NCI-H748 treated with DMSO at 0.1 percent for 48 hours (cell line): ENCODE results near the gene JUP.
"Not testable (repeated sequence)": the region's sequence is repeated elsewhere in the genome, so short reads cannot be mapped to it uniquely, and the experiment has no call there.

Experiments
- DNase-seq: peaks from one replicate; lab custom pipeline; 2025; lab: John Stamatoyannopoulos, UW

JUP gene

DNA sequence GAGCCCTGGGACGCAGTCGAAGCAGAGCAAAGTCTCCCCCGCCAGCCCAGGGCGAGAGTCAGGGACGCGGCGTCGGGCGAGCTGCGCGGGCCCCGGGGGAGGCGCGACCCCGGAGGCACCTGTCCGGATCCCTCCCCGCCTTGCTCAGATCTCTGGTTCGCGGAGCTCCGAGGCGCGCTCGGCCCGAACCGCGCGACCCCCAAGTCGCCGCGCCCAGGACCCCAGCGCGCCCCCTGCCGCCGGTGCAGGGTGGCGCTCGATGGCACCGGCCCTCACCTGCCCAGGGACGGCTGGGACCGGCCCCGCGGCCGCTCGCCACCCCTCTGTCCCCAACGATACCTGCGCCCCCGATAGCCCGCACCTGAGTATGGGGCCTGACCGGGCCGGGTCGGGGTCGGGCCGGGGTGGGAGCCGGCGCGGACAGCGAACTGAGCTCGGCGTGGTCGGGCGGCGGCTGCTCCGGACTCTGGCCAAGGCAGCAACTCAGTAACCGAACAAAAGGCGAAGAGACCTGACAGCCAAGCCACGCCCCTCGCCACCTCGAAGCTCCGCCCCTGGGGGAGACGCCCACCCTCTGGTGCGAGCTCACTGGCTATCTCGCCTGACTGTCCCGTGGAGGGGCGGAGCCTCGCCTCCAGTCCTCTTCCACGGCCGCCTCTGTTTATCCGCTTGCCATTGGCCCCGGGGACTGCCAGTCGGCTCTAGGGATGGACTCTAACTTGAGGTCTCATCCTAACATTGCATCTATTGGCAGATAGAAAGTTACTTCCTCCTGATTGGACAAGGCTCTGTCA lies at the start of gene JUP:
Gene JUP (minus strand): TSS at position 485 of the 794 bp plus-strand sequence. CDS start 14,857 bp downstream, outside the sequence.
- peak; percentile 99 for DNase-seq

DNA sequence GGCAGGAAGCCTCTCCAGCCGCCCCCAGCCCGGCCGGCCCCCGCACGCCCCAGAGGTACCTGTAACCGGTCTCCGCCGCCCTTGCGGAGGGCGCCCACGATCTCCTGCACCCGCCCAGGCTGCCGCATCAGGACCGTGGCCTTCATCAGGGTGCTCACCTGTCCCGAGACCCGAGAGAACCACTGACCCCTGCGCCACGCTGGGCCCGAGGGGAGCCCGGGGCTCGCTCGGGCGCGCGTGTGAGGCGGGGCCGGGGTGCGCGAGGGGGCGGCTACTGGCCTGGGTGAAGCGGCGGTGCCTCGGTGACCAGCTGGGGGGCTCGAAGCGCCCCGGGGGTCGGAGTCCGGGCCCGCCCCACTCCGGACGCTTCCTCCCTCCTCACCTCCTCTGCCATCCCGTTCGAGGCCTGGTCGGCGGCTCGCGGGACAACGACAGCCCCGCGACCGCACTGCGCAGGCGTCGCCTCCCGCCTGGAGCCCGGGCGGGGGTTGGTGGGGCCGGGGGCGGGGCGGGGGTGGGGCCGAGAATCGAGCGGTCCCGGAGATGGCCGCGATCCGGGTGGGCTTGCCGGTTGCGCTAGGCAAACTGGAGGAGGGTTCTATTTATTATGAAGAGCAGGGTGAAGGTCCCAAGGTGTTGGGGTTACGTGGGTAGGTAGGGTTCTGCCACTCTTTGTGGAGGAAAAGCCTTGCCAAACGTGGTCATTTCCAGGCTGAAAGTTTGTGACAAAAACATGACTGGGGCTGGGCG lies 49.5 kb upstream of the JUP start, which contains the start of gene NT5C3B:
Gene NT5C3B (minus strand): TSS at position 433 of the 750 bp plus-strand sequence. CDS start 39 bp downstream, at position 394.
- DNase-seq = no peak

DNA sequence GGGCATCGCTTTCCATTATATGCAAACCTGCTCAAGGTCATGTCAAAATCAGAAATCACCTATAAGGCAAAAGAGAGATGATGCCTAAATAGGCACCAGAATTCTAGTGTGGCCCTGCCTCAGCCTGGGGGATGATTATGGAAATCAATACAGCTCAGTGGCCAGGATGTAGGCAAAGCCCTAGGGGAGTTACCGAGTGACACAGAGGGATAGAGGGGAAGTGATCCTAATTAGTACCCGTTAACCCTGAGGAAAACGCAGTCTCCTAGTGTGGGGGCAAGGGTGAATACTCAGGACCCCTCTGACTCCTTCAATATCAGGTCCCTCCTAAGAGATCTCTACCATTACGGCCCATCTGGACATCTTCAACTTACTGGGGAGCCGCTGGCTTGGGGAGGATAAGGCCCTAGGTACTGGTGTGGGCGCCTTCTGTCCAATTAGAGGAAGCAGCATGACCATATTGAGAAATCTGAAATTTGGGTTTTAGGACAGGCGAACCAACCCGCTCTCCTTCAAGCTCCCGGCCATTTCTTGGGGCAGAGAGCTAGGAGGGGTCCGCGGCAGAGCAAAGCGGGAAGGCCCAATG lies 48.8 kb upstream of the JUP start:
- no peak for DNase-seq

DNA sequence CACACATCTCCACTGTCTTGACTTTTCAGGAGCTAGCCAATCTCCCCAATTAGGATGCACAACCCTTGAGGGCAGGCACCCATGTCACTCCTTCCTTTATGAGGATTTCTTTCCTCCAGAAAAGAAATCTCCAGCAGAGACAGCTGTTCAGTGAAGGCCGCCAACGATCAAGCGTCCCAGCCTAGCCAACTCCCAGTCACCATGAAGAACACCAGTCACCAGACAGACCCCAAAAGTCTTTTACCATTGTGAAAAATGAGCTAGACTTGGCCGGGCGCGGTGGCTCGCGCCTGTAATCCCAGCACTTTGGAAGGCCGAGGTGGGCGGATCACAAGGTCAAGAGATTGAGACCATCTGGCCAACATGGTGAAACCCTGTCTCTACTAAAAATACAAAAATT lies 43.5 kb upstream of the JUP start:
- DNase-seq = not testable (repeated sequence)

DNA sequence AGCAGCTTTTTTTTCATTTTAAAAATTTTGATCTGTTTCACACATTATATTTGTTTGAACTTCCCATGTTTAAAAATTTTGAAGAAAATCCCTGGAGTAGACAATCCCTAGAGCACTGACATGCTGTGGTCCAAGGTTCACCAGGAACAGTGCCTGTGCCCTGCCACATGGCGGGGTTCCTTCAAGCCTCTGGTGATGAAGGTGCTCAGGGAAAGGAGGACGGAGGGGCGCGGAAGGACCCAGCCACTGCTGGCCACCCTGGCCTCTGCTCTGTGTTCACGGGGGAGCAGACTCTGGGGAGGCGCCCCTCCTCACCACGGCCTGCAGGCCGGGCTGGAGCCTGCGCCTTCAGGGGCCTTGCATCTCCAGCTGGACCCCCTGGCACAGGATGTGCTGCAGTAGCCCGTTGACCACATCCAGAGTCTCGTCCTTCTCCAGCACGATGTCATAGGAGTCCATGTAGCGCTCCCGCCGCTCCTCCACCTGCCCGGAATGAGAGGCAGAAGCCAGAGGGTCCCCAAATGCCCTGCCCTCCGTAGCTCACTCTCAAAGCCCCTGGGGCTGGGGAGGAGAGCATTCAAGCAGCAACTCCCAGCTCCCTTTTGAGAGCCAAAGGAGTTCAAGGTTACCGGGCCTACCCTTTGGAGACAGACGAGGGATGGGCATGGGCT lies 38.8 kb upstream of the JUP start:
- DNase-seq = no peak

DNA sequence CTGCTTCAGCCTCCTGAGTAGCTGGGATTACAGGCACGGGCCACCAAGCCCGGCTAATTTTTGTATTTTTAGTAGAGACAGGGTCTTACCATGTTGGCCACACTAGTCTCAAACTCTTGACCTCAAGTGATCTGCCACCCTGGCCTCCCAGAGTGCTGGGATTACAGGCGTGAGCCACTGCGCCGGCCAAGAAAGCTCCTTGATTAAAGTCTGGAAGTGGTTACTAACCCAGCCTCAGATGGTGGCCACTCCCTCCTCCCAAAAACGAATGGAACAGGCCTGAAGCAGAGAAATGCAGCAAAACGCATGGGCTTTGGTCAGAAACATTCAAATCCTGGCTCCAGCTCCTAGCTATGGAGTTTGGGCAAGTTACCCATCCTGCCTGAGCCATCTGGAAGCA lies 37.6 kb upstream of the JUP start:
- DNase-seq = no peak

DNA sequence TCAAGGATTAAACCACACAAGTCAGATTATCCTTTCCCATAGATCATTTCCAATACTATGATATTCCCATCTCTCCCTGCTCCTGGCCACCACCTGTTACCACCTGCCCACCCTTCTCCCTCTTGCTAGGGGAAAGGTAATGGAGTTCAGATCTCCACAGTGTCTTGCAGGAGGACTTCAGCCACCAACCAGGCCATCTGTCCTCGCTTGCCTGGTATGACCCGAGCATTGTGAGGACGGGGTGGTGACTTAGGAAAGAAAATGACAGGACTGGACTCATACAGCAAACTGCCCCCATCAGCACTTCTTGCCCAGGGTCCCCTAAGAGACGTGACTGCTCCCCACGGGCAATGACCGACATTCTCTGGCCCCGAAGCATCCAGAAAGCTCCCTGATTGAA lies 37.1 kb upstream of the JUP start:
- no peak for DNase-seq

DNA sequence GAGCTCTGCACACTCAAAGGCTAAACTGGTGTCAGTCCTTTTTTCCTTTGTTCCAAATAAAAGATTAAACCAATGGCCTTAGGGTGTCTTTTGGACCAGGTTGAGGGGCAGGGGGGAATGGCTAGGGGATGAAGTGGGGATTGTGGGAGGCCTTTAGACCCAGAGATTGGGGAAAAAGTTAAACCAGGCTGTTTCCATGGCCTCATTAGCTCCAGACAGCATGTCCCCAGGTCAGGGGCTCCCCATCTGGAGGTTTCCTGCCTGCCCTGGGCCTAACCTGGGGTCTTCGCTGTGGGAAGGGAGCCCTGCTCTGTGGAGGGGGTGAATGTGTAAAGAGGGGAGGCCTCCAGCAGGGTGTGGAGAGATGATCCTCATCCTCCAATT lies 36.6 kb upstream of the JUP start:
- DNase-seq = no peak

DNA sequence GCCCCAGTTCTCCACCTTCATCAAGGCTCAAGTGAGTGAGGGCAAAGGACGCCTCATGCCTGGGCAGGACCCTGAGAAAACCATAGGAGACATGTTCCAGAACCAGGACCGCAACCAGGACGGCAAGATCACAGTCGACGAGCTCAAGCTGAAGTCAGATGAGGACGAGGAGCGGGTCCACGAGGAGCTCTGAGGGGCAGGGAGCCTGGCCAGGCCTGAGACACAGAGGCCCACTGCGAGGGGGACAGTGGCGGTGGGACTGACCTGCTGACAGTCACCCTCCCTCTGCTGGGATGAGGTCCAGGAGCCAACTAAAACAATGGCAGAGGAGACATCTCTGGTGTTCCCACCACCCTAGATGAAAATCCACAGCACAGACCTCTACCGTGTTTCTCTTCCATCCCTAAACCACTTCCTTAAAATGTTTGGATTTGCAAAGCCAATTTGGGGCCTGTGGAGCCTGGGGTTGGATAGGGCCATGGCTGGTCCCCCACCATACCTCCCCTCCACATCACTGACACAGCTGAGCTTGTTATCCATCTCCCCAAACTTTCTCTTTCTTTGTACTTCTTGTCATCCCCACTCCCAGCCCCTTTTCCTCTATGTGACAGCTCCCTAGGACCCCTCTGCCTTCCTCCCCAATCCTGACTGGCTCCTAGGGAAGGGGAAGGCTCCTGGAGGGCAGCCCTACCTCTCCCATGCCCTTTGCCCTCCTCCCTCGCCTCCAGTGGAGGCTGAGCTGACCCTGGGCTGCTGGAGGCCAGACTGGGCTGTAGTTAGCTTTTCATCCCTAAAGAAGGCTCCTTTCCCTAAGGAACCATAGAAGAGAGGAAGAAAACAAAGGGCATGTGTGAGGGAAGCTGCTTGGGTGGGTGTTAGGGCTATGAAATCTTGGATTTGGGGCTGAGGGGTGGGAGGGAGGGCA lies 36.0 kb upstream of the JUP start:
- DNase-seq = no peak

DNA sequence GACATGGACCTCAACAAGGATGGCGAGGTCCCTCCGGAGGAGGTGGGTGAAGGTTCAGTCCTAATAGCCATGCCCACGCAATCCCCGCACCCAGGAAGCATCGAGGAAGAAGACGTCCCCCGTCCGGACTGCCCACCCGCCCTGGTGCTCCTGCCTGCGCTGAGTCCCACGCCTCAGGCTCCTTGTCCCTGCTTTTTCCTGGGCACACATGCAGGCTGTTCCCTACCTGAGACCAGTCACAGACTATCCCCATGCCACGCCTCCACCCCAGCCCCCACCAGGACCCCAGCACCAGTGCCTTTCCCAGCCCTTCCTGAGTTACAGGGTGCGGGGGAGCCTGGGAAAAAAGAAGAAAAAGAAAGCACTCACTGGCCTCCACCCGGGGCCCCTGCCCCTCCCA lies 35.3 kb upstream of the JUP start:
- DNase-seq = no peak

DNA sequence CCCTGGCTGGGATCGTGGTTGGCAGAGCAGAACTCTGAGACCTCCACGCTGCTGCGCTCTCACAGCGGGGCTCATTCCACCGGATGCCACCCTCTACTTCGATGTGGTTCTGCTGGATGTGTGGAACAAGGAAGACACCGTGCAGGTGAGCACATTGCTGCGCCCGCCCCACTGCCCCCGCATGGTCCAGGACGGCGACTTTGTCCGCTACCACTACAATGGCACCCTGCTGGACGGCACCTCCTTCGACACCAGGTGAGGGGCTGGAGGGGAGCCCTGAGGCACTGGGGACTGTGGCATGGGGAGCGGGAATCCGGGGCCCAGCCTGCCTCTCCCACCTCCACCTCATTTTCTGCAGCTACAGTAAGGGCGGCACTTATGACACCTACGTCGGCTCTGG lies 31.5 kb upstream of the JUP start:
- no peak for DNase-seq

DNA sequence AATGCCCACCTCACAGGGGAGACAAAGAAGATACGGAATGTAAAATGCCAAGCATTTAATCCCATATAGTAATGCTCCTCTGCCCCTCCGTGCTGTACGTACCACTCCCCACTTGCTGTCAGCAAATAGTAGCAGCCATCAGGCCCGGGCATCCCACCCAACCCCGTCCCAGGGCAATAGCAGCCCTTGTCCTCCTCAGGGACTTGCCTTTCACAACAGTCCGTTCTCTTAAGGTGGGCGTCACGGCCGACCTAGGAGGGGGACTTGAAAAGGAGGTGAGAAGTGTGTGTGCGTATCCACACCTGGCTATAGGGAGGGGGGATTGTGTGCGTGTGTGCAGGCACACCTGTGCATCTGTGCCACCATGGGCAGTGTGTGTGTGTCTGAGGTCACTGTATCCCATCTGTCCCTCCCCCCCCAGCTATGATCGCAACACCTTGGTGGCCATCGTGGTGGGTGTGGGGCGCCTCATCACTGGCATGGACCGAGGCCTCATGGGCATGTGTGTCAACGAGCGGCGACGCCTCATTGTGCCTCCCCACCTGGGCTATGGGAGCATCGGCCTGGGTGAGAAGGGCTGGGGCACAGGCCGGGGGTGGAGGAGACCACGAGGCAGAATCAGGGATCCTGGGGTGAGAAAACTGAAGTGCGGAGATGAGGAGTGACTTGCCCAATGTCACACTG lies 30.3 kb upstream of the JUP start:
- DNase-seq = no peak

DNA sequence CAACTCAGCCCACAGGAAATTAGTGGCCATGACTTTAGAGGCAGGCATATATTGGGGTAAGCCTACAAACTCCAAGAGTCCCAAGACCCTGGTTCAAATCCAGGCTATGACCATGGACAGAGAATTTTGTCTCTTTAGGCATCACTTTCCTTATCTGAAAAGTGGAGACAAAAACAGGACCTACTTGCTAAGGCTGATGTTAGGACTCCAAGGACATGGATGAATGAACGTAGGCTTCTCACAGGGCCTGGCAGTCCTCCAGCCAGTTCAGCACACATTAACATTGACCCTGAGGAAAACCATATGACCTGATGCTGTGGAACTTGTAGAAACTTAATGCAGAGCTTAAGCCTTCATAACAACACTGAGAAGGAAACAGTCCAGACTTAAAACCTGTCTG lies 27.7 kb upstream of the JUP start:
- no peak for DNase-seq

DNA sequence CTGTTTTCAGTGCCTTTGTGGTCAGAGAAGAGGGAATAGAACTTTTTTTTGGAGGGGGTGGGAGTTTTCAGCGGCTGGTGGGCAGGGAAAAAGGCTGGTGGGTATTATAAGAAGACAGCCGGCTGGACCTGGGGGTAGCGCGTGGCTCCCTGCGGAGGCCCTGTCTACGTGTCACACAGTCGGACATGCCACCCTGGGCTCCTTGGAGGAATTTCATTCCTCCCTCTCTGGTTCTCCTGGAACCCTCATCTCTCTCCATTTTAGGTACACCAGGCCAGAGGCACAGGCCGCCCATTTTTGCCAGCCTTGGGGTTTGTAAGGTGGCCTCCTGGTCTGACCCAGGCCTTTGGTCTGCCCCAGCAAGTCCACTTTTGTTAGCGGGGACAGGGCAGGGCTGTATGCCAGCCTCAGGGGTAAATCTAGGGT lies 27.2 kb upstream of the JUP start:
- DNase-seq = no peak

DNA sequence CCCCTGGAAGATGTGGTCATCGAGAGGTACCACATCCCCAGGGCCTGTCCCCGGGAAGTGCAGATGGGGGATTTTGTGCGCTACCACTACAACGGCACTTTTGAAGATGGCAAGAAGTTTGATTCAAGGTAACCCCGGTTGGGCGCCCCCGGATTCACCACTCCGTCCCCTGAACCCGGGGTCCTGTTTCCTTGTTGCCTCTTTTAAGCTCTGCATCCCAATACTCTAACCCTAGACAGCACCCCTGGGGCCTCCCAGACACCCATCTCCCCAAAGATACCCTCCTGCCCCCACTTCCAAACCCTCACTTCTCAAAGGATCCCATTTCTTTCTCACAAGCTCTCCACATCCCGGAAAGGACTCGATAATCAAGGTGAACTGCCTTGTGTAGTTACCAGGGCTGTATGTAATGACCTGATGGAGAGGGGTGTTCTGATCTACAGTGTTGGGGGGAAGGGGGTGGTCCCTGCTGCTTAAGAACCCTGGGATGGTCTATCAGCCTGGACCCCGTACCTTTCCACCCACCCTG lies 26.7 kb upstream of the JUP start:
- no peak for DNase-seq

DNA sequence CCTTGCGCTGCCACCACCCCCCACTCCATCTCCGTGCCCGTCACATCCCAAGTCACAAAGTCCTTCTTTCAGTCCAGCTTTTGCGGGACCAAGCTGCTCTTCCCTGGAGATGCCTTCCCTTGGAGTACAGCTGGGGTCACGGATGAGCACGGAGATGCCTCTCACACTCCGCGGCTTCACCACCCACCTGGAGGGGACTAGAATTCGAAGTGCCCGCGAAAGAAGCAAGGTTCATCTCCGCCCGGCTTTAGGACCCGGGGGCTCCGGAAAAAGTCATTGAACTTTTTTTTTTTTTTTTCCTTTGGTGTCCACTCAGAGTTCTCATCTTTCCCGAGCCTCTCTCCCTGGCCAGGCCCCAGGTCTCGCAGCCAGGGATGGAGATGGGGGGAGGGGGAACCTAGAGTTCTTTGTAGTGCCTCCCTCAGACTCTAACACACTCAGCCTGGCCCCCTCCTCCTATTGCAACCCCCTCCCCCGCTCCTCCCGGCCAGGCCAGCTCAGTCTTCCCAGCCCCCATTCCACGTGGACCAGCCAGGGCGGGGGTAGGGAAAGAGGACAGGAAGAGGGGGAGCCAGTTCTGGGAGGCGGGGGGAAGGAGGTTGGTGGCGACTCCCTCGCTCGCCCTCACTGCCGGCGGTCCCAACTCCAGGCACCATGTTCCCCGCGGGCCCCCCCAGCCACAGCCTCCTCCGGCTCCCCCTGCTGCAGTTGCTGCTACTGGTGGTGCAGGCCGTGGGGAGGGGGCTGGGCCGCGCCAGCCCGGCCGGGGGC lies 26.1 kb upstream of the JUP start, which contains the start of gene FKBP10:
Gene FKBP10 (plus strand): TSS at position 624 of the 771 bp plus-strand sequence. CDS start 31 bp downstream, at position 655.
- DNase-seq = no peak

DNA sequence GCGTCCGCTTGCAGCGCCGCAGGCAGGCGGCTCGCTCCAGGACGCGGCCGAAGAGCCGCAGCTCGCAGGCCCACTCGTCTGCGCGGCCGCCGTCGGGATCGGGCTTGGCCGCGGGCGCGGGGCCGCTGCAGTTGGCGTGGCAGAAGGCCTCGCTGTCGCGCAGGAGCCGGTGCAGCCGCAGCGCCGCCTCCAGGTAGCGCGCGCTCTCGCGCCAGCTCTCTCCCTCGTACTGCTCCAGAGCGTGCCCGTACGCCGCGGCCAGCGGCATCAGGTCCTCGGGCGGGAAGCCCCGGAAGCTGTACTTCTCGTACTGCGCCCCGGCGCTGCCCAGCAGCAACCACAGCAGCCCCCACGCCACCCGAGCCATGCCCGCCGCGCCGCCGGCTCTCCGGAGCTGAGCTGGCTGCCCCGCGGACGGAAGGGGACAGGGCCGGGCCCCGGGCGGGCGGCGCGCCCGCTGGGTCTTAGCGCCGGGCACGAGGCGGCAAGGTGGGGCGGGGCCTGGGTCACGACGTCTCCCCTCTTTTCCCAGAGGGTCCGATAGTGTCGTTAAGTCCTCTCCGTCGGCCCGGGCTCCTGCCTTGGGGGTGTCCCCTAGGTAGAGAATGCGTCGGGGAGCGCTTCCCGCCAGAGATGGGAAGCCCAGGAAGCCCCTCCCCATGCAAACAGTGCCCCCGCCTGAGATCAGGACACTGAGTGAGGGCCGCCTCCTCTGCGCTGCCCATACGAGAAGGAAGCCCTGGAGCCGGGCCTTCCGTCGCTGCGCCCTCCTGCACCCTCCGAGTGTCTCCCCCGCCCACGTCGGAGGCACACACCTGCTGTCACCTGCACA lies 25.3 kb upstream of the JUP start, which contains the start of gene P3H4:
Gene P3H4 (minus strand): TSS at position 401 of the 832 bp plus-strand sequence. CDS start 34 bp downstream, at position 367.
- DNase-seq = peak; percentile 36
